Measurements from ENCODE around the gene GPR146. TPM values are rescaled to one million over a fixed set of nuclear protein-coding genes. Genes with fewer than 3 reads are reported as not detected.

The GPR146 gene
- total and polyA plus RNA-seq, 2 donors from 2014 or later, result 7.6 to 10.3 TPM

DNA sequence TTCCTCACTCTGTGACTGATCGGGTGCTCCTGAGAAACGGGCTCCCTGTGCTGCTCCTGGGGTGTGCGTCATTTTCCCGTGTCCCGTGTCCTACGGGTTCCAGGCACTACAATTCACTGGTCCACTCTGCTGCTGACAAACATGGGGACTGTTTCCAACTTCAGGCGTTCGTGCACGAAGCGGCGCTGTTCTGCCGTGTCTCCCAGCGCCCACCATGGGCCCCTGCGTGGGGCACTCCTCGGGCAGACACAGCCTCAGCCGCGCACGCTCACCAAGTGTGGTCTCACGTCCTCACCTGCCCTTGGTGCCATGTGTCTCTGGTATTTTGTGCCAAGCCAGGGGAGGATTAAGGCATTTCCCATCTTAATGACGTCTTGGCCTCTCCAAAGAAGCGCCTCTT, 19.0 kb downstream of the GPR146 start:
- DNase-seq, result no peak
- Histone ChIP-seq H3K4me1 (ENCODE audit: control insufficient read depth in 2 of 3, insufficient read depth in 2 of 3, low read depth in 1 of 3, low read length in 3 of 3) (peaks cover 0 to 17% (median 11%) of the 10 kb centered on the region in 3 donors), H3K9me3 (ENCODE audit: control insufficient read depth in 2 of 3, insufficient read depth in 1 of 3, low read length in 3 of 3) (no peaks in the 10 kb centered on the region), H3K4me3 (ENCODE audit: low read length in 3 of 3) (no peak overlapping the region), H3K27me3 (ENCODE audit: control insufficient read depth, insufficient read depth, low read length) (no peaks in the 10 kb centered on the region), H3K9ac (ENCODE audit: low read length in 3 of 3) (no peak overlapping the region), H3K27ac (ENCODE audit: low read depth in 2 of 2, low read length in 2 of 2) (no peak overlapping the region), H3K36me3 (ENCODE audit: control insufficient read depth in 2 of 3, insufficient read depth in 3 of 3, low read length in 3 of 3) (no peaks in the 10 kb centered on the region)
- no peak for FAIRE-seq
- intact Hi-C loops (cut with DNase I), result loop anchor here (5.0 kb wide), 1 partner anchor 71 kb away; no protein-coding TSS in a partner anchor
- no peak for TF ChIP-seq CTCF (IDR thresholded peaks at IDR 0.05; ENCODE audit: borderline replicate concordance, extremely low read depth, insufficient read depth)

- no peak for DNase-seq
These were observed 20.2 kb downstream of the GPR146 start for GRCh38 chr7:1064581-1064980.

DNA sequence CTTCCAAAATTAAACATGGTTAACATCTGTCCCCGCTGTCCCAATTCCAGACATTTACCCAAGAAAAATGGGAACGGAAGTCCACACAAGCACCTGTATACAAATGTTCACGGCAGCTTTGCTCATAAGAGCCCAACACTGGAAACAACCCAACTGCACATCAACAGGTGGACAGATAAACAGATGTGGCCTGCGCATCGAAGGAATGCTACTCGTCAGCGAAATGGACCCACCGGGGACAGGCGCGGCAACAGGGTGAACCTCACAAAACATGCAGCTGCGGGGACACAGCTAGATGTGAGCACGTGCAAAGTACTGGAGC, 20.9 kb downstream of the GPR146 start:
- intact Hi-C loops (cut with DNase I), result no loop called here

More at GRCh38 chr7:1064581-1064980, 20.2 kb downstream of the GPR146 start:
- Histone ChIP-seq H3K27me3 (ENCODE audit: control insufficient read depth, insufficient read depth, low read length) (no peaks in the 10 kb centered on the region), H3K4me3 (ENCODE audit: low read length in 3 of 3) (no peak overlapping the region), H3K9ac (ENCODE audit: low read length in 3 of 3) (no peak overlapping the region), H3K27ac (ENCODE audit: low read depth in 2 of 2, low read length in 2 of 2) (no peak overlapping the region), H3K4me1 (ENCODE audit: control insufficient read depth in 2 of 3, insufficient read depth in 2 of 3, low read depth in 1 of 3, low read length in 3 of 3) (peaks cover 0 to 17% (median 11%) of the 10 kb centered on the region in 3 donors), H3K9me3 (ENCODE audit: control insufficient read depth in 2 of 3, insufficient read depth in 1 of 3, low read length in 3 of 3) (no peaks in the 10 kb centered on the region), H3K36me3 (ENCODE audit: control insufficient read depth in 2 of 3, insufficient read depth in 3 of 3, low read length in 3 of 3) (no peaks in the 10 kb centered on the region)
- TF ChIP-seq CTCF (IDR thresholded peaks at IDR 0.05; ENCODE audit: borderline replicate concordance, extremely low read depth, insufficient read depth), result no peak
- intact Hi-C loops (cut with DNase I), result loop anchor here (5.0 kb wide), 1 partner anchor 72 kb away; no protein-coding TSS in a partner anchor
- FAIRE-seq, result no peak

More for the DNA sequence above, 20.9 kb downstream of the GPR146 start:
- TF ChIP-seq CTCF (IDR thresholded peaks at IDR 0.05; ENCODE audit: borderline replicate concordance, extremely low read depth, insufficient read depth), result no peak
- DNase-seq (no peak), FAIRE-seq (no peak)
- Histone ChIP-seq H3K27ac (ENCODE audit: low read depth in 2 of 2, low read length in 2 of 2) (no peak overlapping the region), H3K4me1 (ENCODE audit: control insufficient read depth in 2 of 3, insufficient read depth in 2 of 3, low read depth in 1 of 3, low read length in 3 of 3) (peaks cover 0 to 14% (median 8%) of the 10 kb centered on the region in 3 donors), H3K36me3 (ENCODE audit: control insufficient read depth in 2 of 3, insufficient read depth in 3 of 3, low read length in 3 of 3) (no peaks in the 10 kb centered on the region), H3K4me3 (ENCODE audit: low read length in 3 of 3) (no peak overlapping the region), H3K9me3 (ENCODE audit: control insufficient read depth in 2 of 3, insufficient read depth in 1 of 3, low read length in 3 of 3) (no peaks in the 10 kb centered on the region), H3K27me3 (ENCODE audit: control insufficient read depth, insufficient read depth, low read length) (no peaks in the 10 kb centered on the region), H3K9ac (ENCODE audit: low read length in 3 of 3) (no peak overlapping the region)

Data from kidney (tissue), 14 donors.